CD1c-positive myeloid dendritic cell (primary cell): Measurements from ENCODE around the gene NRG2.

Source experiments
- DNase-seq: peaks from one replicate; pipeline ENCODE4 v3.0.0-alpha.2; 2016; ENCODE audit errors: extremely low spot score

NRG2 gene

DNA sequence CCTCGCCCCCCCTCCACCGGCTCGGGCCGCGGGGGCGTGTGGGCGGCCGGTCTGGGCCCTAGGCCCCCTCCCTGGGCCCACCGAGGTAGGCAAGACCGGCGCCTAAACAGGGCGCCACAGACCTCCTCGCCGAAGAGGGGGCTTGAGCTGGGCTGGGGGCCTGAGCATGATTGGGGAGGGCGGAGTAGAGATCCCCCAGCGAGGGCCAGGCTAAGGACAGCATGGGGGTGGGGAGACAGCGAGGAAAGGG is 138.6 kb downstream of the NRG2 start:
- no peak for DNase-seq

DNA sequence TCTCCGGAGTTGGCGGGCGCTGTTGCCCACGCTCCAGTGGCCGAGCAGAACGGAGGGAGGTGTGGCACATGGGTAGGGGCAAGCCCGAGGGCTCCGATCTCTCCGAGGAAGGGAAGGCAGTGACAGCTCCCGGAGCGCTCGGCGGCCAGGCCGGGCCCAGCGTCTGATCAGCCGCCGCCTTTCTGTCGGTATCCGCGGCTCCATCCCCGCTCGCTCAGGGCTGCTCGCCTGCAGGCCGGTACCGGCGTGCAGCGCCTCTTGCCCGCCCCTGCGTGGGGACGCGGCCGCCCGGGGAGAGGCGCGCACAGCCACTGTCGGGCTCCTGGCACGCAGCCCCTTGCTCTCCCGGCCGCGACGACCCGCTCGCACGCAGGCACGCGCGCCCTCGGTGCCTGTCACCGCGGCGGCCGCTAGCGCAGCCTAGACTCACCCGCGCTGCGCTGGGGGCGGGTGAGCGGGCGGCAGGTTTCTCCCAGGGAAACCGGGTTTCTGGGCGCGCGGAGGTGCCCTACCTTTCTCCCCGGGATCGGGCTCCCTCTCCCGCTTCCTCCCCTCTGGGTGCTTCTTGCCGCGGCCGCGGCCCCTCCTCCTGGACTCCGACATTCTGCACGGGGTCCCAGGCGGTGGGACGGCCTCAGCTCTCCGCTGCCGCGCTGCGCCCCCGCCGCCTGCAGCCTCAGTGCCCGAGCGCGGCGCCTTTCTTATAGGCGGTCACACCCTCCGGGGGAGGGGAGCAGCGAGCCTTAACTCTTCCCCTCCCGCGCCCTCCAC is 139.1 kb downstream of the NRG2 start:
- no peak for DNase-seq

DNA sequence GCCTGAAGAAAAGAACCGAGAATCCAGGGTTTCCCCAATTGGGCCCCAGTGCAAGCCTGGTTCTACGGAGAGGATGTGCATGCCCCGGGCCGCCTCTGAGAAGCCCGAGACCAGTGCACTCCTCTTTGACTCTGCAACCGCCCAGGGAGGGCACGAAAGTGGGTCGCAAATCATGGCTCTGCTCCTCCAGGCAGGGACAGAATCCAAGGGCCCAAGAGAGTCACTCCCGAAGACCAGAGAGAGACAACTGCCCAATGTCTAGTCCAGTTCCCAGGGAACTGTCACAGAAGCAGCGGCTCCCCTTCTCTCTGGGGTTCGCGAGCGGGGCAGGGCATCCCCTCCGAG is 139.7 kb downstream of the NRG2 start:
- no peak for DNase-seq

DNA sequence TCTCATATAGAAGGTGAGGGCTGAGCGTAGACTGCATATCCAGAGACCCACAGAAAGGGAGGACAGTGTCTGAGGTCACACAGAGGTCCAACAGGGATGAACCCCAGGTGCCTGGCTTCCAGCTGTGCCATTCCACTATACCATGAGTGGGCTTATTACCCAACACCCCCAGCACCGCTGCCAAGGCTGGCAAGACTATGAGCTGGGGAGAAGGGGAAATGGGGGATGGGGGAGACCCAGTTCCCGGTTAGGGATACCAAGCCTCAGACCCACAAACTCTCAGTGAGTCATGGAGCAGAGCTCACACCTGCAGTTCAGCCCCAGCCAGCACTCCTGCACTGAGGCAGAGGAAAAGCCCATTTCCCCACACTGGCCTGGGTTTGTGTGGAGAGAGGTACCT is 141.1 kb downstream of the NRG2 start:
- DNase-seq: no peak

DNA sequence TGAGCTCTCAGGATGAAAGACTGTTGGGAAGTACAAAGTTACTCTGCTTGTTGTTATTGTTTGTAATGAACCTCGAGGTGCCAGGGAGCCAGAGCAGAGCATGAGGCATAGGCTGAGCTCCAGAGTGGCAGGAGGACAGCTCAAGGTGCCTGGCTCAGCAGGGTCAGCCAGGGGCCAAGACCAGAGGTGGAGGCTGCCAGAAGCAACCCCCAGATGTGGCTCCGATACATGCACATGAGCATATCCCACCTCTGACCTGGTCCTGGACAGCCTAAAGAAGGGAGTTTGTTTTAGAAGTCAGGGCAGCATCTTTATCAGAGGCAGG is 141.9 kb downstream of the NRG2 start:
- no peak for DNase-seq

DNA sequence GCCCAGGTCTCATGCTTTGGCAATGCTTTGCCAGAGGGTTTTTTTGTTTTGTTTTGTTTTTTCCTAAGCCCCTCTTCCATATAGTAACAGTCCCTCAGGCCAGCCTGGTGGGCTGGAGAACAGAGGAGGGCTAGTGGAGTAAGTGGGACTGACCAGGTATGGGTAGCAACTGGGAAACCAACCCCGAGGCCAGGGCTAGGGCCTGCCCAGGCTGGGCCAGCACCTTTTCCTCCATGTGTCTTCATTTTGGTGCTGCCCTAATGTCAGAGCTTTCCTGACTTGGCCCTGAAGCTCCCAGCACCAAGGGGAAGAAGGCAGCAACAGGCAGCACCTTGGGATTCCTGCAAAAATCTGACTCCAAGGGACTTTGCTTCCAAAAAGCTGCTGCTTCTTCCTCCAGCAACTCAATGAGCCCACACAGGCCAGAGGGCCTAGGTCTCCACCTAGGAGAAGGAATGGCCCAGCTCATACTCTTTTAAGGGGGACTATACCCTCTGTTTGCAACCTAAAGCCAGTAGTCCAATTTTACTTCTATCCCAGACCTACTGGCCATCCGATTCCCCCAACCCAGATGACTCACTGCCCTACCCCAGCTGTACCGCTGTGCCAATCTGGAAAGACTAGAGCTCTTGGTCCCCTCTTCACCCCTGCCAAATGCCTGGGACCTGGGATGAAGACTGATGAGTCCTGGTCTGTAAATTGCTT is 142.4 kb downstream of the NRG2 start:
- no peak for DNase-seq

DNA sequence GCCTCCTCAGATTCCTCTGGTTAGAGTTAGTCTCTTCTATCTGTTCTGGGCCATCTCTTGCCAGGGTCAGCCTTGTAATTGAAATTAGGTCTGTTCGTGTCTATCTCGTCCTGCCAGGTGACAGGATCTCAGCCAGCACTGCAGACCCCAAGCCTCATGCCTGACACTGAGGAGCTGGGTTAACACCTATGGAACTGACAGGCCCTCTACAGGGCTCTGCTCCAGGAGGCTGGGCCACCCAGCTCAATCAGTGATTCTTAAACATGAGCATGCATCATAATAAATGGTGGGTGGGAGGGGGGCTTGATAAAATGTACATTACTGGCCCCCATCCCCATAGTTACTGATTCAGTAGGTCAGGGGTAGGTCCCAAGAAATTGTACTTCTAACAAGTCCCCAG is 144.1 kb downstream of the NRG2 start:
- DNase-seq: no peak

DNA sequence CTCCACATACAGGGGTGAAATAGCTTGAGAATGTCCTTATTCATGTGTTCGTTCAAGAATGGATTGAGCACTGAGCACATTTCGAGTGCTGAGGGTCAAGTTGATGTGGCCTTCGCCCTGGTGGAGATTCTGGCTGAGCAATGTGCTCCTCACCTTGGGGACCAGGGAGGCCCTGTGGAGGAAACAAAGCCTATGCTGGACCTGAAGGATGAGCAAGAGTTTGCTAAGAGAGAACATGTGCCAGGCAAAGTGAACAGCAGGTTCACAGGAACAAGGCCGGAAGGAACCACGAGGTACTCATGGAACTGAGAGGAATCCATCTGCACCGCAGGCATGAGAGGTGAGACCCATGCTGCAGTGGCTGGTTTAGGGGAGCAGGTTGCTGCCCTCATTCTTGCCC is 145.1 kb downstream of the NRG2 start:
- no peak for DNase-seq

DNA sequence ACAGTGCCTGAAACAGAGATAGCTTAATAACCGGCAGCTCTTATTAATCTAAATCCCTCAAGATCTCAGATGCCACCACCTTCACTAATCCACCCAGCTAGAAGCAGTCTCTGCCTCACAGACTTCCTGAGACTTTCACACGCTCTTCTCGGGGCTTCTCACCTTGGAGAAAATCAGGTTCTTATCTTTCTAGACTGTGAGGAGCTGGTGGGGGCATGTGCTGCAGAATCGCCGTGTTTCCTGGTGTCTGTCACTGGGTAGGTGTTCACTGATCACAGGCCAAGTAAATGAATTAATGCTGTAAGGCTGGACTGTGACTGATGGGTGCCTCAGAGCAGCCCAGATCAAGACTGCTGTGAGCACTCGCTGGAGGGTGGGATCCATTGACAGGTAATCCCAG is 145.8 kb downstream of the NRG2 start:
- DNase-seq: no peak

DNA sequence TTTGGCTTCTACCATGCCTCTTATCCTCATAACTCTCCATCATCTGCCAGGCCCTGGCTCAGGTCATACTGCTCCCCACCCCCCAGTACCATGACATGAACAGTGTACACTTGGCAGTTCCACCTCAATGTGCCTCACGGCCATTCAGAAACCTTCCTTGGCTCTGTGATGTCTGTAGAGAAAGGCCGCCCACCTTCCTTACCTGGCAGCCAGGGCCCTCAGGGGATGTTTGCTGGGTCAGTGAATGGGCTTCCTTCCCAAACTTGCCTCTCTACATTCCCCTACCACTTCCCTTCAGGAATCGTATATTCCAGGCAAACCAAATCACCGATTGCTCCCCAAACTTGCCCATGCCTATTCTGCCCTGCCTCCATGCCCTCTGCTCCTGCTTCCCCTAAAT is 146.4 kb downstream of the NRG2 start:
- DNase-seq: no peak

DNA sequence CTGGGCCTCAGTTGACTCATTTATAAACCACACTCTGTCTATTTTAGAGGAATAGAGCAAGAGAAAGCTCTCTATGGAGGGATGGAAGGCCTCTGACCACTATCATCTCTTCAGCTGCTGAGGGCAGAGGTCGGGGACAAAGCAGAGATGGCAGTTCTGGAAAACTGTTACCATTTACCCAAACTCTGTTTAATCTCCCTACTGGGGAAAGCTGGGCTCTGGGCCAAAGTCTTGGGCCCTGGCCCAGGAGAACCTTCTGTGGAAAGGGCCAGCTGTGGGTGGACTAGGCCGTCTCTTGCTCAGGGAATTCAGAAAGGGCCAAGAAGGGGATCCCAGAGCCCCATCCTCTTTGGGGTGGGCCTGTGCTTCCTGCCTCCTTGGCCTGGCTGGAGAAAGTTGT is 147.5 kb downstream of the NRG2 start:
- no peak for DNase-seq

DNA sequence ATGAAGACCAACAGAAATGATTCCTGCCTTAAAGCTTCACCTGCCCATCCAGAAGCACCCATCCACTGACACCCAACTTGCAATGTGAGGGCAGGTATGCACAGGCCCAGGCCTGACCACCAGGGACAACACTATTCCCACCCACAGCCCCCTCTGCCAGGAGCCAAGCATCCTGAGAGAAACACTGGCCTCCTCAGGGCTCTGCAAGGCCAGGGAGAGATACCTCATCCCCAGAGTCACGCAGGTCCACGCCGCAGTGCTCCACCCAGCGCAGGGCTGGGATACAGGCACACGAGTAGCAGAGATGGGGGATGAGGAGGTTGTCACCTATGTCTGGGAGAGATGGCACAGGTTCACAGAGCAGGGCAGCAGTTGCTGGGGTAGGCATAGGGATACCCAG is 148.1 kb downstream of the NRG2 start:
- no peak for DNase-seq

DNA sequence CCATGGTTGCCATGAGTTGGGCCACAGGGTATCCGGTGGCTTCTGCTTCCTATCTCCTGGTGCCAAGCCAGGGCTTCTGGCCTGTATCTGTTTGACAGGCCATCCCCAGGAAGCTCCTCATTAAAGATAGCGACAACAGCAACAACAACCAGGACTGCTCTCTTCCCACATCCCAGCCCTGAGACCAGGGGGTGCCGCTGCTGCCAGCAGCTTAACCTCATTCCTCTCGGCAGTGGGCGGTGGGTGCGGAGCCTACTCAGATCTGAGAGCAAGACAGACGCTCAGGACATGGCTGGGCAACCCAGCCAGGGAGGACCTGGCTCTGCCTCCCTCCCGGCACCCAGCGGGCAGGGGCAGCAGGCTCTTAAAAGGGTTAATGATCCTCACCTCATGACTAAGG is 149.2 kb downstream of the NRG2 start:
- no peak for DNase-seq

DNA sequence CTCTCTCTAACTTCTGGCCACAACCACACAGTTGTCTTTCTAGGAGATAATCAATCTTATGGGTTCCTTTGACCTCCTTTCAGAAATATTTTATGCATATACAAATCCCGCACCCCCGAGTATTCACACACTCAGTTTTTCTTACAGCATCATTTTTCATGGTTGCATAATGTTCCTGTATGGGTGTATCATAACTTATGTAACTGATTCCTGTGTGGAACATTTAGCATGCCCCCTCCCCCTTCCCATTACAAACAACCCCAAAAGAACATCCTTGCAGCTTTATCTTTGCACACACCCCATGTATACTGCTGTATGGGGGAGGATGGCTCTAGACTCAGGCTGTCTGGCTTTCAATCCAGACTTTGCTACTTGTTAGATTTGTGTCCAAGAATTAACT is 153.7 kb downstream of the NRG2 start:
- no peak for DNase-seq

DNA sequence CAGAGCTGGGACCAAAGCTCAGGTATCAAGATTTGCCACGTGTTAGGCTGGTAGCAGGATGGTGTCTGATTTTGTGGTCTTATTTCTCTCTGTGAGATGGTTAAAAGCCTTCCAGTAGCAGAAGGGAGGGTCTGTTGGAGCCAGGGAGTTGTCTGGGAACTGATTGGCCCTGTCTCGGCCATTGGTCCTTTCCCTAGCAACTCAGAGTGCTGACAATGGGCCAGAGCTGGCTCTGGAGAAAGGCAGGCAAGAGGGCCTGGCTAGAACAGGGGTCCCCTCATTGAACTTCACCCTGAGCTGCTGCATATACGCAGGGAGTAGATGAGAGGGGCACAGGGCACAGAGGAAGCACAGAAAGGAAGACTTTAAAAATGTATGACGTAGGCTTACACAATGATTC is 154.7 kb downstream of the NRG2 start:
- no peak for DNase-seq

DNA sequence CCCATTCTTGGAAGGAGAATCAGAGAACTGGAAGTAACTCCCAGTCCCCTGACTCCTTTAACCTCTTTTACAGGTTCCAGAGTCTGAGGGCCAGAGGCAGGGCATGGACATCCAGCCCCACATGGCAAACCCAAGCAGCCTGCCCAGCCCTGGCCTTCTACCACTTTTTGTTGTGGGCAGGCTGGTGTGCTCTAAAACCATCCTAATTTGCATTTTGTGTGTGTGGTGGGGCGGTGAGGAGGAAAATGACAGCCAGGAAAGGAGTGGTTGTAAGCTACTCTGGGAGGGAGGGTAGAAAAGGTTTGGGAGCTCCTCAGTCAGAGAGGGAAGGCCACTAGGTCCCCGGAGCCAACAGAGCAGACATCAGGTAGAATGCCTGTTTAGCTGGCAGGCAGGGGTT is 156.9 kb downstream of the NRG2 start:
- DNase-seq: no peak

DNA sequence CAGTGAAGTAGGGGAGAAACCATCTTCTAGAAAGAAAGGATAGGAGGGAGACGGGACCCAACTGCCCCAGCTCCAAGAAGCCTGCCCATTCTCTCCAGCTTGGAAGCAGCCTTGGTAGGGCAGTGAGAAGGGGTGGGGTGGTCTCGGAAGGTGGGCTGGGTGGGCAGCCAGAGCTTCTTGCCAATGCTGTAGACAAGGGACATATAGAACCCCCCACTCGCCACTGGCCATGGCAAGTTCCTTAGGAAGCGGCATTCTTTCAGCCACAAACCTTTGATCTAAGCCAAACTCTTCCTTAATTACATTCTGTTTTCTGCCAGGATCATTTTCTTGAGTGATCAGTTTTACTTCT is 157.3 kb downstream of the NRG2 start:
- DNase-seq: no peak

DNA sequence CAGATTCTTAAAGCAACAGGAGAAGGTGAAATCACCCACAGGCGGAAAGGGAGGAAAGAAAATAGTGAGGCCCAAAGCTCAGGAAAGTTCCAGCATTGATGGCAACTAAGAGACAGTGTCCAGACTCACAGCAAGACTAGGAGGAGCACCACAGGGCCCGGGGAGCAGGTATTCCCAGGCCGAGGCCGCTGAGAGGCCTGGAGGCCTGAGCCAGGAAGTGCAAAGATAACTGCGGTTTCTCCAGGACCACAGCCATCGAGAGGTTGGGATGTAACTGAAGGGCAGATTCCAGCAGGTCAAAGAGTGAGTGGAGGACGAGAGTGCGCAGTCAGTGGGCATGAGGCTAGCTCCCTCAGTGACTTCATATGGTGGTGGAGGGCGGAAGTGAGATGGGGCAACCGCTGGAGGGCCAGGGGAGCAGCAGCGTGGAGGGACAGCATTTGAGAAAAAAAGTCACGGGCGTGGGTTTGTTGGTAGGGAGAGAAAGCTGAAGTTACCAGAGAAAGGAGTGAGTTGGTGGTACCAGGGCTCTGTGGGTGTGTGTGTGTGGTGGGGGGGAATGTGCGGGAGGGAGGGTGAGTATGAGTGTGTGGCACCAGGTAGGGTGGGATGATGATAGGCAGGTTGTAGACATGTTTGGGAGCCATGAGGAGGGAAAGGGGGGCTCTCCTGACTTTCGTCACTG is 157.8 kb downstream of the NRG2 start:
- no peak for DNase-seq

DNA sequence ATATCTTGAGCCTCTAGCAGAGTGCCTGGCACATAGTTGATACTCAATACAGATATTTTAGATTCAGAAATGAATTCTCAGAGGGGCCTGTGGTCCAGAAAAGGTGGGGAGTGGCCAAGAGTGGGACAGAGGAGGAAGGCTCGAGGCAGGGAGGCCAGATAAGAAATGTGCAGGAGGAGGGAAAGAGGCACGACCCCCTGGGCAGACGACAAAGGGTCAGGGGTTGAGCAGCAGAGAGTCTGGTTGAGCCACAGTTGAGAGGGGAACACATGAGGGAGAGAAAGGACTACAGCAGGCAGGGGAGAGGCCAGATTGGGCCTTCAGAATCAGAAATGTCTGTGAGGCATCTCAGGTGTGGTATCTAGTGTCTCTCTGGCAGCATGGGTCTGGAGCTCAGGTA is 158.4 kb downstream of the NRG2 start:
- DNase-seq: no peak

DNA sequence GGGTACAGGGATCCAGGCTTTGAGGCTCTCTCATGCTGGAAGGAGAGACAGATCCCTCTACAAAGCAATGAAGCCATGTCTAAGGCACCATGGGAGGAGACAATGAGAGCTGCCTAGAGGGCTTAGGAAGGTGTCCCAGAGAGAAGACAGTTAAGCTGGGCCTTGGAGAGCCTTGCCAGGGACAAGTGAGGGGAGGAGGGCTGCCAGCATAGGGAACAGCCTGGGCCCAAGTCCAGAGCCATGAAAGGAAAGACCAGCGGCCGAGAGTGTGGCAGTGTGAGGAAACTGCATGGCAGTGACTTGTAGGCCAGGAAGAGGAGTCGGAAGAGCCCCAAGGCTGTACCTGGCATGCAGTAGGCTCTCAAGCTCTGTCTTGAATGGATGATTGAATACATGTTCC is 159.0 kb downstream of the NRG2 start:
- no peak for DNase-seq

DNA sequence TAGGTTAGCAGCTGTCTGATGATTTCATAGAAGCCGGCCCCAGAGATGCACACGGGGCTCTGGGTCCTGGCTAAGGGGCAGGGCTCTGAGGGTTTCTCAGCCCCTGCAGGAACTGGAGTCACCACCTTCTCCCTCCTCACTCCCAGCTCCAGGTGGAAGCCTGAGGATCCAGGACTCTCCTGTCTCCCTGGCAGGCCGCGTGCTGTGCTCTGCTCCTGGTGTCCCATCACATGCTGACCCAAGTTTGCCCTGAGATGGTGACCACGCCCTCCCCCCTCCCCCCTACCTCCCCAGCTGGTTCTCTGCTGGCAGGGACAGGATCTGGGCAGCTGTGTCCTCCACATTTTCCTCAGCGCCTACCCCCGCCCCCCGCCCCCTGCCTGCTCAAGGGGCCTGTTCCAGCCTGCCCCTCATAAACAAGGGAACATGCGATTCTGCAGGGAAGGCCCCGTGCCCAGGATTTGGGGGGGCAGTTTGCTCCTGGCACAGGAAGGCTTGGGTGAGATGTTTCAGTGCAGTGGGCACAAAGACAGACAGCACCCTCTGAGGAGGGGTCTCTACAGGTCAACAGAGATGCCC is 160.0 kb downstream of the NRG2 start:
- DNase-seq: no peak

DNA sequence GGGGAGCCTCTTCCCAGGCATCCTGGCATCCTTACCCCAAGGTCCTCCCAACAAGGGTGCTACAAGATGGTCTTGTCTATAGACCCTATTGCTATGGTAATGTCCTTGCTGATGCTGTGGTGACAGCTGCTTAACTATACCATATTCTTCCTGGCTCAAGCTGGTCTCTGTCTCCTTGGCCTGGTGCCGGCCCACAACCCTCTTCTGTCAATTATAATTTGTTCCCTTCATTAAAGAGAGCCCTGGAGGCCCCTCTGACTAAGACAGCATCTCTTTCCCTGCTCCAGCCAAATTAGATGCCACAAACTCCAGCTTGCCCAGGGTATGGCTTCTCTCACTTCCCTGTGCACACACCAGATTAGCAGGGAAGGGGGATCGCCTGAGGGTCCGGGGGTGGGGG is 160.8 kb downstream of the NRG2 start:
- DNase-seq: no peak

DNA sequence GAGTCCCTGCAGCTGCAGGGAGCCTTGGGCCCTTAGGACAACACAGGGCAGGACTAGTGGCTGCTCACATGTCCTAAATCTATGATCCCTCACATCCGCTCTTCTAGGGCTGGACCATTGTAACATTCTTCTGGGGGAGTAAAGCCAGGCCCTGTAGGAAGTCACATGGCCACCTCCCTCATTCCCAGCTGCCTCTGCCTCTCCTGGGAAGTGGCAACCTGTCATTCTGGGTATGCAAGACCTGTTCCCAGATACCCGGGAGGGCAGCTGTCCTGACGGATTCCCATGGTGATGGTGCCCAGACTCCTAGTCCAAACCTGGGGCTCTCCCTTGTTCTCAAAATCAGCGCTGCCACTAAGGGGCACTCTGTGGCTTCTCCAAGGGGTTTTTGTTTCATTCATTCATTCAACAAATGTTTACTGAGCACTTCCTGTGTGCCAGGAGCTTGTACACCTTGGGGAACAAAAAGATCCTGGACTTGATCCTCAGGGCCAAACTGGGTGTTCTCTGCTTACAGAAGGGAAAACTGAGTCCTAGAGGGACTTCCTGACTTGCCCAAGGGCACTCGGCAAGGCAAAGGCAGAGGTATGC is 161.9 kb downstream of the NRG2 start:
- no peak for DNase-seq
